HG03378 (cell line): Measurements from ENCODE around the gene KIF21B.
"Not testable (repeated sequence)": the region's sequence is repeated elsewhere in the genome, so short reads cannot be mapped to it uniquely, and the experiment has no call there.

Experiments used
- ATAC-seq: cut with Tn5 transposase; IDR thresholded peaks from one replicate; pipeline ENCODE4 v1.9.1; 2021; ENCODE audit warnings: mild to moderate bottlenecking, moderate library complexity; ENCODE audit not compliant: unreplicated experiment

Gene KIF21B

DNA sequence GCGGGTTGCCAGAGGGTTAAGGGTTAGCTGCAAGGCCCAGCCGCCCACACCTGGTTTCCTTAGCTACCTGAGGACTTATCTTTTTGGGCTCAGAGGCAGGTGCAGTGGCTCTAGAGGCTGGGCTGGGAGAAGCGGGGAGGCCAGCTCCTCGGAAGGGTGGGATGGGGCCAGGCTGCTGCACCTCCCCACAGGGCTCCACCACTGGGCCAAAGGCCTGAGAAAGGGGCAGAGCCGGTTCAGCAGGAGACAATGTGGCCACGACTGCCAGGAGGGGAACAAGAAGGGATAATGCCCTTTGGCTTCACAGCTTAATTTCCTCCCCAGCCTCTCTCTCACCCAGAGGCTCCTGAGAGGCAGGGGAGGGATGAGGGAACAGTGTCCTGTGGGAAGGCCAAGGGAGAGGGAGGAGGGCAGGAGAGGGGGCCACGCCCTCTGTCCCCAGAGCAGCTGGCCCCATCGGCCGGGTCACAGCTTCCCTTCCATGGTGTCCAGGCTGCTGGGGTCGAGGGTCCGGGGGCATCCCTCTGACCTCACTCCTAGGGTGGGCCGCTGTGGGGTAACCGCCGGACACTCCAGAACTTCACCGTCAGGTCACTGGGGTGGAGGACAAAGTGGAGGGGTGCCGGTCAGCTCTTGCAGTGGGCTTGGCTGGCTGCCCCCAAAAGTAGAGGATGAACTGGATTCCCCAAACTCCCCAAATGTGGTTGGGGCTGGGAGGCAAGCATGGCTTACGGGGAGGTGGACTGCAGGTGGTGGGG lies 50.4 kb downstream of the KIF21B start:
- ATAC-seq: no peak

DNA sequence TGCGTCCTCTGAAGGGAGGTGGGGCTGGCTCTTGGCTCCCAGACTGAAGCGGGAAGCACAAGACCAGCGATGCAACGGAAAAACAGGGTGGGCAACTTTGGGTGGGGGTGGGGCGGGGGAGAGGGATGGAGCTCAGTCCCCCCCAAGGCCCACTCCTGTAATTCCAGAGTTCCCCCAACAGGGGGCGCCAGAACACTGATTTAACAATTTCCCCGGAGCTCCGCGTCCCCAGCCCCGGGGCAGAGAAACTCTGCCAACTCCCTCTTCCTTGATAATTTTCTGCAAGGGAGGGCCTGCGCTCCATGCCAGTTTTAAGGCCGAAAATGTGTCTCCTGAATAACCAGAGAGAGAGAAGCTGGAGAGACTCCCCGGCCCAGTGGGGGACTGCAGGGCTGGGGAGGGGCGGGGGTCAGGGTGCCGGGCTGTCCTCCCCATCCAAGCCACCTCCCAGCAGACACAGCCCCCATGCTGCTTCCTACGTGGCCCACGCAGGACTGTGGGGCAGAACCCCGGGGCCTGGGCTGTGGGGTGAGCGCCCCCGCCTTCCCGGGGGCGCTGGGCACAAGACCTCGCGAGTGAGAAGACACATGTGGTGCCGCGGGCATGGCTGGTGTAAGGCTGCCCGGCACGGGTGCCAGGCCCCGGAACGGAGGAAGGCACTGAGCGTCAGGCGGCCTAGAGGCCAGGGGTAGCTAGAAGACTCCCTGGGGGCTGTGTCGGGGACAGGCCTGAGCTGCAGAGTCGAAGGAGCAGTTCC lies 51.4 kb downstream of the KIF21B start:
- no peak for ATAC-seq

DNA sequence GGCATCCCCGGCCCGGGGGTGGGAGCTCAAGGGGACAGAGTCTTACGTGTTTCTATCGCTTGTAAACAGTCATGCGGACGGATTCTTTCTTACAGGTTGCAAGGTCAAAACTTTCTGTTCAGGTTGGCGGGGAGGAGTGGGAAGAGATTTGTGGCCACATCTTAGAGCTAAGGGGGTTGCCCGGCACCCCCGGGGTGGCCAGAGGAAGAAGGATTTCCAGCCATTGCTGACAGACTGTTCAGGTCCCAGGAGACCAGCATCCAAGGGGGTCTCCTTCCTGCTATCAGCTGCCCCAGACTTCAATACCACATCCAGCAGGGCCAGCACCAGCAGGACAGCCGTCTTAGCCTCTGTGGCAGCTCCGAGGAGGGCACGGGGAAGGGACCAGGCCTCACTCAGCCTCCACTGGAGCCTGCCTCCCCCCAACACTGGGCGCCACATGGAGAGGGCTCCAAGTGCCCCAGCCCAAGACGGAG lies 52.0 kb downstream of the KIF21B start:
- no peak for ATAC-seq

DNA sequence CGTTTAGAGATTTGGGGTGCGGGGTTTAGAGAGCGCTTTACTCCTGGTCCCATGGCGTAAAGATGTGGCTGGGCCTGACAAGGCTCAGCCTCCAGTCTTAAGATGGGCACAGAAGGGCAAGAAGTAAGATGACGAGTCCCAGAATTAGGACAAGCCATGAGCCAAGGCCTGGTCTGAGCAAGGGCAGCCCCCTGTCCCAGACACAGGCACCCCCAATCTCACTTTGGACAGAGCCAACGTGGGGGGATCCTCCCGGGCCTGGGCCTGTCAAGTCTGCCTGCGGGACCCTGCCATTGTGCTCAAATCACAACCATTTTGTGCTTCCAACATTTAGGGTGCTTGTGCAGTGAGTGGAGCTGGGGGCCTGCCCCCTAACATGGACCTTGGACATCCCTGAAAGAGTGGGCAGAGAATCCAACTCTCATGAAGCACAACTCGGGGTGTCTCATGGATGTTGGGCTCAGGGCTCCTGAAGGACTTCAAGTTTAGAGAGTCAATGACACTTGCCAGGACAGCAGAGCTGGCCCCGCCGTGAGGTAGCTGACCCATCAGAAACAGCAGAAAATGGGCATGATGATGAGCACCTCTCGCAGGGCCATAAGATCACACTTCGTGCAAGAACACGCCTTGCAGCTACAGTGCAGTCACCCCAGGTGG lies 52.6 kb downstream of the KIF21B start:
- no peak for ATAC-seq

DNA sequence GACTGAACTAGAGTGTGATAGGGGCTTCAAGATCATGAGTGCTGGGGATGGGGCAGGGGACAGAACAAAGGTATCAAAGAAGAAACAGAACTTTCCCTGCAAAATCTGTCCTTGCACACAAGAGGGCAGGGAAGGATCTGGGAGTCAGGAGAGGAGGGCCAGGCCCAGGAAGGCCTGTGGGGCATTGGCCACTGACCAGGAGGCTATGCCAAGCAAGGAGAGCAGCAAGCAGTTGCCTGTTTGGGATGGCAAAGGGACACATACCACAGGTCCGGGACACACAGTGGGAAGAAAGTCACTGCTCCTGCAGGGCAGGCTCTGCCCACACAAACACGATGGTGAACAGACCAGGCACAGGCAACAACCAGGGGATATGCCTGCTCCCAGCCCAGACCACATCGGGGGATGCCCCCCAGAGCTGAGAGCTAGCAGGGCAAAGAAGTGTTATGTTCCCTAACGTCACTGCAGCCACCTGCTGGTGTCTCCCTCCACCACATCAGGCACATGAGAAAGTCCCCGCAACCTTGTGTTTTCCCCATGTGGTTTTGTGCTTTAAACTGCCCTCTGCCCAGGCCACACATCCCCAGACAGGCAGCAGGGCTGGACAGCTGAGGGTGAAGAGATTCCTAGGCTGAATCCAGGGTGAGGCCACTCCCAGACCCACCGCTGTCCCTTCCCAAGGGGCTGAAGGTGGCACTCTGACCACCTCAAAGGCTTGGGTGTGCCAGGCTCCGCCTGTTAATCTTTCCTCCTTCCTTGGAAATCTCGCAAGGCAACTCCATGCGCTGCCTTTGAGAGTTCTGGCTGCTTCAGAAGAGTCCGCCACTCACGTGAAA lies 53.6 kb downstream of the KIF21B start:
- peak; percentile 90 for ATAC-seq

DNA sequence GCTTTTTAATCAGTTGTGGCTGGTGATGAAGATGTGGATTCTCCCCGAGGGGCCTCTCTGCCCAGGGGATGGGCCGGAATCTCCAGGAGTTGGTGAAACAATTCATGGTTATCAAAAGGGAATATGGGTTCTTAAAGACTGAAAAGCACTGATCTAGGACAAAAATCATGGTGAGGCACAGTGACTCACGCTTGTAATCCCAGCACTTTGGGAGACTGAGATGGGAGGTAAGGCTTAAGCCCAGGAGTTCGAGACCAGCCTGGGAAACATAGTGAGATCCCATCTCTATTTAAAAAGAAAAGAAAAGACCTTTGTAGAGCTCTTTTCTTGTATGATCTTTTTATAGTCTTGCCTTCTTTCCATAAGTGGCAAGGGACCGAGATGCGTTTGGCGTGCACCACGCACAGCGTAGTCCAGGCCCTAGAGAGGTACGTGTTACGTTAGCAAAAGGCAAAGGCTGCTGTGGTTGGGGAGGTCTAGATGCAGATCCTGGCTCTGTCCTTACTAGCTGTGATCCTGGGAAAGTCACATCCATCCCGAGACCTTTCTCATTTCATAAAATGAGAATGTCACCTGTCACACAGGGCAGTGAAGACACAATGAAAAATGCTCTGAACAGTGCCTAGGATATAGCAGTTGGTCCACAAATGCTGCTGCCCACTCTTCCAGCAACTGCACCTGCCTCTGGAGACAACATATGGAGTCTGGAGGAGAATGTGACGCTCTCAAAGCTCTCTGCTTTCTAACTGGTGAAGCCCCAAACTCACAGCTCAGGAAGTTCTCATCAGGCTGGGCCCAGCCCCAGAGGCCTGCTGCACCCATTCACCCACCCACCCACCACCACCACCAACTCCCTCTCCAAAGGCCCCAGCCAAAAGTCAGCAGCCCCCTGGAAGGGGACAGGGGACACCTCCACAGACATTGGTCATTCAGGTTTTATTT lies 54.8 kb downstream of the KIF21B start:
- ATAC-seq: no peak

DNA sequence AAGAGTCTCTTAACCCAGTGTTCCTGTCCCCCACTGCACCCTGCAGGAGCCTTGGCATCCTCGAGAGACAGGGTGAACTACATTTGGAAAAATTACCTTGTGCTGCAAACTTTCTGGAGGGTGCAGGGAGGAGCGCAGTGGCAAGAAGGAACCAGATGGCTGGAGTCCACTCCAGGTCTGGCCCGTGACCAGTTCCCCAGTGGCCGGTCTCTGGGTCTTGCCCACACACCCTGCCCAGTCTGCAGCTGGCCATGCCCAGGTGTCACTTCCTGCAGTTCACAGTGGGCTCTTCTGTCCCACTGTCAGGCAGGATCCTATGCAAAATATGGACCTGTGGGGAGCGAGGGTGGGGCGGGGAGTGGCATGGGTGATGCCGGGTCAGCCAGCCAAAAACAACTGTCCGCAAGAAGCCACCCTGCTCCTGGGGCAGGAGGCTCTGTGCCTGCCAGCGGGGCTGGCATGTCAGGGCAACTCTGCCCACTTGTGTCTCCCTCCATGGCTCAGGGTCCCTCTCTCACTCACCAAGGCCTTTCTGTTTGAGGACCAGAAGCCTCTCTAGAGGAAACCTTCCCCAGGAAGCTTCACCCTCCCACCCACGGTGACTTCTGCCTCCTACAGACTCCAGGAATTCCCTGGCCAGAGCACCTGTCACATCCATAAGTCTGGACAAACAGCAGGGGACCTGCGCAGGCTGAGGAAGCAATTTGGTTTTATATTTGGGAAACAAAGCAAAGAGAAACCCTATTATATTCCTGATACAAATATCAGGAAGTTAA lies 55.6 kb downstream of the KIF21B start:
- no peak for ATAC-seq

DNA sequence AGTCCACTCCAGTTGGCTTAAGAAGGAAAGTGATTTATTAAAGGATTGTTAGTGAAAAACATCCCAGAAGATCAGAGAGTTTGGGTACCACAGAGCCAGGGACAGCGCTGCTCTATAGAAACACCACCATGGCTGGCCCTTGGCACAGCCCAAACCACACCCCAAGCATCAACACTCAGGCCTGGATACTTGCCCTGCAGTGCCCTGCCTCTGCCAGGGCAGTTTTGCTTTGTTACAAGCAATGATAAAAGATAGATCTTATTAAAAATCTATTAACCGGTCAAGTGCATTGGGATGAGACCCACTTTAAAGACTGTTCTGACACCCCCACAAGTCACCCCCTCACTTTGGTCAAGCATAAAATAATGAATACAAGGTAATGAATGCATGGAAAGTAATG lies 56.6 kb downstream of the KIF21B start:
- no peak for ATAC-seq

DNA sequence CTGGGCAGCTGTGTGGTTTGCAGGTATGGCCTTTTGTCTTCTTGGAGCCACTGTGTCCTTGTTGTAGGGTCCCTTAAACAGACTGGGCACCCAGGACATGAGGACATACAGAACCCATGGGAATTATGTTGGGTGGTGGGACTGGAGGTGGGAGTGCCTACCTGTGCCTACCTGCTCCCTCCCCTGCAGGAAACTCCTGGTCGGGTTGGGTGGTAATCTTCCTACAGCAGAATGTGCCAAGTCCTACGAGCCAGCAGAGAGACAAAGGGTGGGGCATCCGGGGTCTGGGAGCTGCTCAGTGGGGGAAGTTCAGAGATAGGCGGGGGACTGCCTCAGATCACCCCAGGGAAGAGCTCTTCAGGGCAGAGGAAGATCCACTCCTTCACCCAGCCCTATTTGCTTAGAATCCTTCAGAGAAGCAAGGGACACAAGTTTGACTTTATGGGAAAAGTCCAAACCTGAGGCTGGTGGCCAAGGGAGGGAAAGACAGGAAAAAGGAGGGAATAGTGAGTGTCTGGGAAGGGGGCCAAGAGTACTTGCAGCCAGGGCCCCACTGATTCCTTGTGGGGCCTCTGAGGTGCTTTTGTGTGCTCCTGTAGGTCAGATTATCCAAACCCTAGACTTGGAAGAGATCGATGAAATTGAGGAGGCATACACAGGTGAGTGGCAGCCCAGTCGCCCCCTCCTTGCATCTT lies 58.3 kb downstream of the KIF21B start:
- no peak for ATAC-seq

DNA sequence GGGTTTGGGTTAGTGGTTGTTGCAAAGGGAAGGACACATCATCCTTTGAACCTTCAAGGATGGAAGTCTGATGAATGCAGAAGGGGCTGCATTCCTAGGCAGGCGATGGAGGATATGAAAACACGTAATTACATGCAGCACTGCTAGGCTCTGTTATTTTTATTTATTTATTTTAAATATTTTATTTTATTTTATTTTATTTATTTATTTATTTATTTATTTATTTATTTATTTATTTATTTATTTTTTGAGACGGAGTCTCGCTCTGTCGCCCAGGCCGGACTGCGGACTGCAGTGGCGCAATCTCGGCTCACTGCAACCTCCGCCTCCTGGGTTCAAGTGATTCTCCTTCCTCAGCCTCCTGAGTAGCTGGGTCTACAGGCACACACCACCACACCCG lies 59.6 kb downstream of the KIF21B start:
- not testable (repeated sequence) for ATAC-seq

DNA sequence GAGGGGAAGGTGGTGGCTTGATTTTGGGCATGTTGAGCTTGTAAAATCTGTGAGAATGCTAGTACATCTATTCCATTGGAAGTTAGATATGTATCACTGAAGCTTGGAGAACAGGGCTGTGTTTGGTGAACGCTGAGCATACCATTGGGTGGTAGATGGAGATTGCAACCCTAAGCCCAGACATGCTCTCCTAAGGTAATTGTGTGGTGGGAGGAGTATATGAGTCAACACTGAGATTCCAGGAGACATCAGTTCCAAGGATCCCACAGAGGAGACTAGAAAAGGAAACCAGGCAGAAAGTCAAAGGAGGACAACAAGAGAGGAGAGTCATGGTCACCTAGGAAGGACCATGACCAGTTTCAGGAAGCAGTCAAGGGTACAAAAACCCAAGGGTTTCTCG lies 60.4 kb downstream of the KIF21B start:
- no peak for ATAC-seq

DNA sequence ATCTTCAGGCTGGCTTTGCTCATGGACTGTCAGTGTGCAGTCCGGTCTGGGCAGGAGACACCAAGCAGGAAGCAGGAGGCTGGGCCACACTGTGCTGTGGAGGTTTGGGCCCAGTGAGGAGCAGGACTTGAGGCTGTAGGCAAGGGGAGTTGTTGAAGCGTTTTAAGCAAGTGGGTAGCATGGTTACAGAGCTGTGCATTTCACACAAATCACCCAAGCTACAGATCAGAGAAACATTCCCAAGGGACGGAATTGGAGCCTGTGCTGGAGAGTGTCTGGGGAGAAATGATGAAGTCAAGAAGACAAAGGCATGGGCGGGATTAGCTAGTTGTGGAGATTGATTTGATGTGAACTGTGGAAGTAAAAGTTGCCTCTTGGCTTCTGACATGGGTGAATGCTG lies 60.9 kb downstream of the KIF21B start:
- ATAC-seq: no peak

DNA sequence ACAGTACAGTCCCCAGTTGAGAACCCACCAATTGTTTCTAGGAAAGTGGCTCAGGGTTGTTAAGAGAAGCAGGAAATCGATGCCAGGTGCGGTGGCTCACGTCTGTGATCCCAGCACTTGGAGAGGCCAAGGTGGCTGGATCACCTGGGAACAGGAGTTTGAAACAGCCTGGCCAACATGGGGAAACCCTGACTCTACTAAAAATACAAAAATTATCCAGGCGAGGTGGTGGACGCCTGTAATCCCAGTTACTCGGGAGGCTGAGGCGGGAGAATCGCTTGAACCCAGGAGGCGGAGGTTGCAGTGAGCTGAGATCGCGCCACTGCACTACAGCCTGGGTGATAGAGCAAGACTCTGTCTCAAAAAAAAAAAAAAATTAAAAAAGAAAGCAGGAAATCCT lies 61.4 kb downstream of the KIF21B start:
- ATAC-seq: not testable (repeated sequence)

DNA sequence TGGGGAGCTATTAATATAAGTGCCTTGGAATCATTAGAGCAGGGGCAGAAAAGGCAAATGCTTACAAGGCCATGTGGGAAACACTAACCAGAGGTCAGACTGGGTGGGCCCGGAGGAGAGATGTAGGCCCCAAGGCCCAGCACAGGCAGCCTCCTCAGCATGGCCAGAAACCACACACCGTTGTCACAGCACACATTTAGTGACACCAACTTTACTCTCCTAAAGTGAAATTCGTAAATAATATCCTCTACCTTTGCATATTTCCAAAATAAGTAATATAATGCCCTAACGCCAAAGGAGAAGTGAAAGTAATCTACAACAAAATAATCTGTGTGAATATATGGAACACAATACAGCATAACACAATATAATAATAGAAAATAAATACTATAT lies 62.6 kb downstream of the KIF21B start:
- no peak for ATAC-seq

DNA sequence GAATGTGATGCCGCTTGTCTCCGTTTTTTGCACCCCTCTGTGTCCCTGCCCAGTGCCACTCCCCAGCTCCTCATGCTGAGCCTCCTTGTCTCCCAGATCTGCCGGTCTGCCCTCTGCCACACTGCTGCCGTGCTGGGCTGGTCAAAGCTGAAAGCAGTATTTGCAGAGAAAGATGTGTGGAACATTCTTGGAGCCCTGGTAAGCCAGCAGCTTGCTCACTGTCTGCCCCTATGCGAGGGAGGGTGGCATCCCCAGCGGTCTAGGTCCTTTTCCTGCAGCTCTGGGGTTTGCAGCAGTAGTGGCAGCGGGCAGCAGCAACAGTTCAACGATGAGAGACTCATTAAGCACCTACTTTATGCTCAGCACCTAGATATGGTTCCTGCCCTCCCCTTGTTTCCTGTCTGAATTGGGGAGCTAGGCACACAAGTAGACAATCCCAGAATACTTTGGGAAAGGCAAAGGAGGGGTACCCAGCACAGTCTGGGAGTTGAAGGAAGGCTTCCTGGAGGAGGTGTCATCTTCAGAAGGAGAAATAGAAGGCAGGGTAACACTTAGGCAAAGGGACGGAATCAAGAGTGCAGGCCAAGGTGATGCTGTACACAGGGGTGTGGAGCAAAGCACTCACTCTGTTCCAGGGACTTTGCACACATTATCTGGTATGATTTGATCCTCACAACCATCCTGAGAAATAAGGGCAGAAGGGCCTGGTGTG lies 63.1 kb downstream of the KIF21B start:
- no peak for ATAC-seq

DNA sequence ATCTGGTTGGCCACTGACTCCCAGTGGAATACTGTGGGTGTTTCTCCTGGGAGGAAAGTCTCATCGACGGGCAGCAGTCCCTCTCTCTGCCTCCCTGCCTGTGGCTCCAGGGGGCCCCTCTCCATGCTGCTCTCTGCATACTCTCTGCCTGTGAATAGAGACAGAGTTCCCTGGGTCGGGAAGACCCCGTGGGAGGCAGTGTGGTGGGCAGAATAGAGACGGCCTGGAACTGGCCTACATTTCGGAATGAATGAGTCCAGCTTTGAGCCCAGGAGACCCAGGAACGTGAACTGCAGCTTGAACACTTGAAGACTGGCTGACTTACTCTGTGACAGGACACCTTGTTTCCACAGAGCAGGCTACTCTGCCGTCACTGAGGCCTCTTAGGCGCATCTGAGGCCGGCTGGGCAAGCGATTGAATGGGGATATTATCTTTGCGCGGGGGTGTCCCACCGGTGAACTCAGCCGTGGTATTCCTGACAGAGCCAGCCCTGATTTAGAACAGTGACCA lies 64.0 kb downstream of the KIF21B start:
- no peak for ATAC-seq

DNA sequence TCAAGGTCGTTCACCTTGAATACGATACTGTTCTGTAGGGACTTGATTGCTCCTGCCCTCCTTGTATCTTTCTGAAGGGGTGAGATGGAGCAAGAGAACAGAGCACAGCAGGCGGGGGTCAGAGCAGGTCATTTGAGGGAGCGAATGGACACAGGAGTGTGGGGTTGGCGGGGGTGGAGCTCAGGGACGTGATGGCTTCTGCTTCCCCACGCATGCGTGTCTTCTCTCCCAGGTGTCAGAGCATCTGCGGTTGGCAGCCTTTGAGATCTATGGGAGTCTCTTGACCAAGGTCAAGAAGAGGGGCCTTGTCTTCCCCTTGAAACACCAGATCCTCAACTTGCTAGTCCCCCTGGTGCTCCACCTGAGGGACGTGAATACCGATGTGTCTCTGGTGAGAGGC lies 64.9 kb downstream of the KIF21B start:
- ATAC-seq: no peak

DNA sequence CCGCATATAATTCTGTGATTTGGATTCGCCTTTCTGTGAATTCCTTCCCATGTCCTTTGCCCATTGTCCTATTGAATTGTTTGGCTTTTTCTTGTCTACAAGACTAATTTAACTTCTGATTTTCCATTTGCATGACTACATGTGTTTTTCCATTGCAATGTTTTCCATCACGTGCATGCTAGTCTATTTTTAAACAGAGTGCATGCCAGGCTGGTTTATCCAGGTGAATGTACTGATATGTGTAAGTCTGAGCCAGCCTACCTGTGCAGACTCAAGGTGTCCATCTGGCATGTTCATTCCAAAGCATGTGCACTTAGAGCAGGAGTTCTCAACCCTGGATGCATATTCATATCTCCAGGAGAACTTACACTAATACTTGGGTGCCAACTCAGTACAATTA lies 69.1 kb downstream of the KIF21B start:
- no peak for ATAC-seq
